ENCODE measurements around the gene RGS16. TPM values are rescaled to one million over a fixed set of nuclear protein-coding genes. Genes with fewer than 3 reads are reported as not detected.

RGS16 gene
- total and polyA plus RNA-seq, 9 of the 15 experiments (the other 6 are each of a cell fraction or from before 2014, with no cell fraction given), result 0.07 to 0.55 (median 0.36) TPM

GRCh38 chr1:182568647-182569284 is 35.4 kb downstream of the RGS16 start:
- ChIA-PET CTCF (ENCODE audit: low intra/inter-chr PET ratio) (no interaction called here), POLR2A (interaction anchor here (1.0 kb wide), 1 partner anchor 10 kb away, joined by 3 read pairs; no protein-coding TSS in a partner anchor)
- in situ Hi-C loops (cut with MboI), result no loop called here
- H3K27ac ChIP-seq (ENCODE audit: extremely low read depth, low read depth, low read length), result no peak overlapping the region
- H3K36me3 ChIP-seq (ENCODE audit: control insufficient read depth, insufficient read depth, low read length), result no peaks in the 10 kb centered on the region
- TF ChIP-seq MTA1 (IDR thresholded peaks at IDR 0.05; ENCODE audit: borderline replicate concordance) (no peak), HIVEP1 (CRISPR knock-in tag; IDR thresholded peaks at IDR 0.05) (no peak), ZNF3 (CRISPR knock-in tag; IDR thresholded peaks at IDR 0.05) (no peak), E4F1 (CRISPR knock-in tag; IDR thresholded peaks at IDR 0.05; ENCODE audit: borderline replicate concordance) (no peak), JUND (IDR thresholded peaks at IDR 0.05; ENCODE audit: borderline replicate concordance, low read depth, low read length) (no peak), JUND (tag; IDR thresholded peaks at IDR 0.05; ENCODE audit: borderline replicate concordance, low read depth, low read length) (no peak), CREBBP (IDR thresholded peaks at IDR 0.05; ENCODE audit: low read depth, low read length) (no peak), PKNOX1 (IDR thresholded peaks at IDR 0.05) (no peak), PCBP2 (IDR thresholded peaks at IDR 0.05; ENCODE audit: low read depth, low read length, poor library complexity, severe bottlenecking) (no peak), SLC30A9 (CRISPR knock-in tag; IDR thresholded peaks at IDR 0.05) (no peak)
- H3K27me3 ChIP-seq (ENCODE audit: control insufficient read depth in 2 of 2, insufficient read depth in 2 of 2, low read length in 2 of 2), result peaks cover 0 to 6% of the 10 kb centered on the region in 2 experiments; a peak in 2 of 5 replicates
- no peaks in the 10 kb centered on the region for H3K9me1 ChIP-seq (ENCODE audit: control insufficient read depth, insufficient read depth, low read length)
- ATAC-seq (no peak), DNase-seq (ENCODE audit: extremely low read depth in 1 of 4, low spot score in 3 of 4) (no peak), FAIRE-seq (no peak)
- H3K4me3 ChIP-seq, result no peak overlapping the region
- H3K9ac ChIP-seq (ENCODE audit: insufficient read depth in 1 of 2, low read depth in 2 of 2, low read length in 2 of 2), result no peak overlapping the region
- intact Hi-C loops (cut with micrococcal nuclease), result no loop called here
- H3K9me3 ChIP-seq (replicated peaks; ENCODE audit: control insufficient read depth, insufficient read depth, low read depth, low read length), result no peaks in the 10 kb centered on the region
- H3K4me2 ChIP-seq (ENCODE audit: insufficient read depth, low read length), result no peak overlapping the region
- no peaks in the 10 kb centered on the region for H3K79me2 ChIP-seq (ENCODE audit: control insufficient read depth, insufficient read depth, low read length)
- 15% methylated on average over 3 of the region's 3 CpGs for WGBS (ENCODE audit: insufficient coverage, low coverage, missing lambda C conversion rate)
- H2AFZ ChIP-seq (ENCODE audit: low read depth, low read length), result no peak overlapping the region
- BruUV-seq (replicated peaks), result no TSS peak
- no peaks in the 10 kb centered on the region for H4K20me1 ChIP-seq (replicated peaks; ENCODE audit: control insufficient read depth, insufficient read depth, low read length)
- no peaks in the 10 kb centered on the region for H3K4me1 ChIP-seq (replicated peaks in 1 of 2; ENCODE audit: control insufficient read depth in 2 of 2, insufficient read depth in 2 of 2, low read length in 2 of 2)

Data from K562 (cell line).